Smooth muscle cell (in vitro differentiated cells): Measurements from ENCODE around the gene RGL3. TPM values are rescaled to one million over a fixed set of nuclear protein-coding genes. Genes with fewer than 3 reads are reported as not detected.

Experiments used
- DNase-seq: peaks from one replicate; lab custom pipeline; 2025; ENCODE audit not compliant: unreplicated experiment; lab: John Stamatoyannopoulos, UW
- H2AFZ ChIP-seq: fragments of 200-600 bp; sonication (generic); 2 replicates; pipeline ENCODE4 v1.6.0; 2016; ENCODE audit warnings: antibody characterized with exemption, low read depth, mild to moderate bottlenecking
- H3F3A ChIP-seq: fragments of 200-600 bp; sonication (generic); 2 replicates; pipeline ENCODE4 v1.6.0; 2017; ENCODE audit warnings: antibody characterized with exemption, low read depth
- H3K27ac ChIP-seq: fragments of 200-600 bp; sonication (generic); 2 replicates; pipeline ENCODE4 v1.5.1; 2016; ENCODE audit warnings: low read depth, mild to moderate bottlenecking
- H3K27me3 ChIP-seq: fragments of 200-600 bp; sonication (generic); 2 replicates; pipeline ENCODE4 v1.6.1; 2016; ENCODE audit warnings: low read depth, mild to moderate bottlenecking
- H3K36me3 ChIP-seq: fragments of 200-600 bp; sonication (generic); 2 replicates; pipeline ENCODE4 v1.5.1; 2016; ENCODE audit warnings: low read depth
- H3K4me1 ChIP-seq: fragments of 200-600 bp; sonication (generic); 2 replicates; pipeline ENCODE4 v1.5.1; 2016; ENCODE audit warnings: low read depth
- H3K4me2 ChIP-seq: fragments of 200-600 bp; sonication (generic); 2 replicates; pipeline ENCODE4 v1.6.0; 2016; ENCODE audit warnings: mild to moderate bottlenecking
- H3K4me3 ChIP-seq: fragments of 200-600 bp; sonication (generic); 2 replicates; pipeline ENCODE4 v1.5.1; 2016; ENCODE audit warnings: mild to moderate bottlenecking
- H3K79me2 ChIP-seq: fragments of 200-600 bp; sonication (generic); 2 replicates; pipeline ENCODE4 v1.6.0; 2016; ENCODE audit warnings: low read depth, mild to moderate bottlenecking
- H3K9ac ChIP-seq: fragments of 200-600 bp; sonication (generic); 2 replicates; pipeline ENCODE4 v1.6.0; 2016; ENCODE audit warnings: low read depth
- H3K9me3 ChIP-seq: fragments of 200-600 bp; sonication (generic); replicated peaks from 2 replicates; pipeline ENCODE4 v1.5.1; 2016; ENCODE audit warnings: low read depth
- H4K20me1 ChIP-seq: fragments of 200-600 bp; sonication (generic); 2 replicates; pipeline ENCODE4 v1.6.0; 2016; ENCODE audit warnings: low read depth
- WGBS: methylation state at CpG from one replicate; pipeline ENCODE4 v1.1.7; 2016; ENCODE audit warnings: low lambda C conversion rate; 5-methylcytosine and 5-hydroxymethylcytosine counted together
- polyA plus RNA-seq: library from polyadenylated mRNA; unstranded; fragments of >200 nt; fragmentation: Nextera tagmentation; extraction: Ambion mirVana; gene quantifications from 2 replicates; pipeline ENCODE4 v1.2.1, GENCODE V29; 2016
- total RNA-seq: library from RNA; depleted of rRNA; stranded (reverse); fragments of >200 nt; gene quantifications from 2 replicates; pipeline ENCODE4 v1.2.3, GENCODE V29; 2014
- TF ChIP-seq, protein P1 (sequence below): fragments of 200-600 bp; sonication (generic); IDR thresholded peaks from 2 replicates; pipeline ENCODE4 v1.5.1; 2017; ENCODE audit warnings: borderline replicate concordance, mild to moderate bottlenecking, antibody characterized with exemption; ENCODE audit not compliant: insufficient read depth, poor library complexity, severe bottlenecking

RGL3 gene
- total and polyA plus RNA-seq, 2 experiments from 2014 or later, result 5.5 to 6.6 TPM

DNA sequence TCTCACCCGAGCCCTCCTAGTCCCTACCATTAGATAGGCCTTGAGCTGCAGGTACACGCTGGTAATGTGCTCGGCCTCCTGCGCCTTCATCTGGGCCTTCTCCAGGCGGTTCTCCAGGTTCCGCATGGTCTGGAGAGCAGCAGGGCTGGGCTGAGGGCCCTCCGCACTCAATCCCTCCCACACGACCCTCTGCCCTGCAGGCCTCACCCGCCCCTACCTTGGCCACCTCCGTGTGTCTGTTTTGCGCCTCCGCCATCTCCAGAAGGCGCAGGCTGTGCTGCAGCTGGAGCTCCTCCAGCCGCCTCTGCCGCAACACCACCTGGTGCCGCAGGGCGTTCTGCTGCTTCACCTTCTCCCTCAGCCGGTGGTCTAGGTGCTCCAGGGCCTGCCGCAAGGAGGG, 7.5 kb upstream of the RGL3 start:
- H2AFZ ChIP-seq, result no peak overlapping the region

DNA sequence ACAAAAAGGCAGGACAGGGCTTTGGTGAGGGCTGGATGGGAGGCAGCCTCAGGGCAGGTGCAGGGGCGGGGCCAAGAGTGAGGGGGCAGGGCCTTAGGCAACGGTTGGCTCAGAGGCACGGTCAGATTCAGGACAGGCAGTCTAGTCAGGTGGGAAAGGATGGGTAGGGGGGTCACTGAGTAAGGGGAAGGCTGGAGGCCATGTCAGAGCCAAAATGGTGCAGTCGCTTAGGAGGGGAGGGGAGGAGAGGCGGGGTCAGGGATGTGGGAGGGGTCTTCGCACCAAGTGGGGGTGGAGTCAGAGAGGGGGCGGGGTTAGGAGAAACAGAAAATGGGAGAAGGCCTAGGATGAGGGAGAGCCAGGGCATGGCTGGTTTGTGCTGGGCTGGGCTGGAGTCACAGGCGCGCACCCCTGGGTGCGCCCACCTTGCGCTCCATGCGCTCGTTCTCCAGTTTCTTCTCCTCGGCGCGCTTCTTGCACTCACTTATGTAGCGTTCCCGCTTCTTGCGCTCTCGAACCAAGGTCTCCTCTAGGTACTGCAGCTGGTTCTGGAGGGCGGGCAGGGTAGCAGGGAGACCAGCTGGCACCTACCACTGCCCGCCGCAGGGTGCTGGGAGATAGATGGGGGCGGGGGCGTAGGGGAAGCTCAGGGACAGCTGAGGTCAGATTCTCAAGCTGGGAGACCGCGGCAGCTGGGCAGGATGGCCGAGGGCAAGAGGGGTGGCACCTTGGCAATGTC, 6.8 kb upstream of the RGL3 start:
- H3K27me3 ChIP-seq, result no peaks in the 10 kb centered on the region
- H3F3A ChIP-seq, result no peaks in the 10 kb centered on the region
- no peaks in the 10 kb centered on the region for H3K36me3 ChIP-seq
- no peak overlapping the region for H3K4me2 ChIP-seq
- 89% methylated on average over 25 of the region's 28 CpGs for whole genome bisulfite sequencing
- H3K79me2 ChIP-seq, result no peaks in the 10 kb centered on the region
- H3K4me1 ChIP-seq, result peaks cover 3% of the 10 kb centered on the region
- H3K9ac ChIP-seq, result no peak overlapping the region
- H3K4me3 ChIP-seq, result no peak overlapping the region
- no peak overlapping the region for H3K27ac ChIP-seq
- TF ChIP-seq, protein P1, sequence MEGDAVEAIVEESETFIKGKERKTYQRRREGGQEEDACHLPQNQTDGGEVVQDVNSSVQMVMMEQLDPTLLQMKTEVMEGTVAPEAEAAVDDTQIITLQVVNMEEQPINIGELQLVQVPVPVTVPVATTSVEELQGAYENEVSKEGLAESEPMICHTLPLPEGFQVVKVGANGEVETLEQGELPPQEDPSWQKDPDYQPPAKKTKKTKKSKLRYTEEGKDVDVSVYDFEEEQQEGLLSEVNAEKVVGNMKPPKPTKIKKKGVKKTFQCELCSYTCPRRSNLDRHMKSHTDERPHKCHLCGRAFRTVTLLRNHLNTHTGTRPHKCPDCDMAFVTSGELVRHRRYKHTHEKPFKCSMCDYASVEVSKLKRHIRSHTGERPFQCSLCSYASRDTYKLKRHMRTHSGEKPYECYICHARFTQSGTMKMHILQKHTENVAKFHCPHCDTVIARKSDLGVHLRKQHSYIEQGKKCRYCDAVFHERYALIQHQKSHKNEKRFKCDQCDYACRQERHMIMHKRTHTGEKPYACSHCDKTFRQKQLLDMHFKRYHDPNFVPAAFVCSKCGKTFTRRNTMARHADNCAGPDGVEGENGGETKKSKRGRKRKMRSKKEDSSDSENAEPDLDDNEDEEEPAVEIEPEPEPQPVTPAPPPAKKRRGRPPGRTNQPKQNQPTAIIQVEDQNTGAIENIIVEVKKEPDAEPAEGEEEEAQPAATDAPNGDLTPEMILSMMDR, result no peak
- no peak overlapping the region for H2AFZ ChIP-seq
- DNase-seq, result no peak
- H4K20me1 ChIP-seq, result no peaks in the 10 kb centered on the region
- no peaks in the 10 kb centered on the region for H3K9me3 ChIP-seq

More for the DNA sequence above, 7.5 kb upstream of the RGL3 start:
- no peak for DNase-seq
- Histone ChIP-seq H4K20me1 (no peaks in the 10 kb centered on the region), H3K36me3 (no peaks in the 10 kb centered on the region), H3K9ac (no peak overlapping the region), H3K79me2 (no peaks in the 10 kb centered on the region), H3K27me3 (no peaks in the 10 kb centered on the region), H3K4me2 (no peak overlapping the region), H3K27ac (no peak overlapping the region), H3K4me3 (no peak overlapping the region), H3F3A (no peaks in the 10 kb centered on the region), H3K4me1 (no peaks in the 10 kb centered on the region), H3K9me3 (no peaks in the 10 kb centered on the region)
- TF ChIP-seq, protein P1, result no peak
- 95% methylated on average over 19 of the region's 19 CpGs for WGBS

GRCh38 chr19:11423791-11424181, 4.7 kb upstream of the RGL3 start:
- peaks cover 2% of the 10 kb centered on the region for H3K27me3 ChIP-seq
- peaks cover 12% of the 10 kb centered on the region for H3K4me1 ChIP-seq
- H2AFZ ChIP-seq, result no peak overlapping the region
- H3K27ac ChIP-seq, result no peak overlapping the region
- no peaks in the 10 kb centered on the region for H4K20me1 ChIP-seq
- no peaks in the 10 kb centered on the region for H3F3A ChIP-seq
- no peak overlapping the region for H3K9ac ChIP-seq
- no peak for DNase-seq
- 77% methylated on average over 22 of the region's 22 CpGs for whole genome bisulfite sequencing
- no peak overlapping the region for H3K4me2 ChIP-seq
- no peak overlapping the region for H3K4me3 ChIP-seq
- H3K9me3 ChIP-seq, result no peaks in the 10 kb centered on the region
- no peaks in the 10 kb centered on the region for H3K79me2 ChIP-seq
- no peaks in the 10 kb centered on the region for H3K36me3 ChIP-seq
- TF ChIP-seq, protein P1, result no peak
